Measurements from ENCODE around the gene CA10.

Gene CA10

DNA sequence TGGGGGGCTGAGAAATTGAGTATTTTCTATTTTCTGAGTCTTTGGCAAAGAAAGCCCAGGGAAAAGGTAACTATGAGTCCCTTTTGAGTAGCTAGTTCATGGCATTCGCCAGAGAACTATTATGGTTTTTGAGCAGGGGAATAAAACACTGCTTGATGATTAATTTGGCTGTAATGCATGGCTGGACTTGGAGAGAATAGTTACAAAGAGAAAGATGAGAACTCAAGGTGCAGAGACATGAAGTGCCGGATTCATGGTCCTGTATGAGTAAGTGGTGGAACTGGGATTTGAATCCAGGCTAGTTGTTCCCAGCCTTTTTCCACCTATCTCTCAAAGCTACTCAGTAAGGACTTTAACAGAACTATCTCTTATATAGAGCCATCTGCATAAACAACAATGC lies 266.6 kb downstream of the CA10 start:
- TF ChIP-seq, protein P1, sequence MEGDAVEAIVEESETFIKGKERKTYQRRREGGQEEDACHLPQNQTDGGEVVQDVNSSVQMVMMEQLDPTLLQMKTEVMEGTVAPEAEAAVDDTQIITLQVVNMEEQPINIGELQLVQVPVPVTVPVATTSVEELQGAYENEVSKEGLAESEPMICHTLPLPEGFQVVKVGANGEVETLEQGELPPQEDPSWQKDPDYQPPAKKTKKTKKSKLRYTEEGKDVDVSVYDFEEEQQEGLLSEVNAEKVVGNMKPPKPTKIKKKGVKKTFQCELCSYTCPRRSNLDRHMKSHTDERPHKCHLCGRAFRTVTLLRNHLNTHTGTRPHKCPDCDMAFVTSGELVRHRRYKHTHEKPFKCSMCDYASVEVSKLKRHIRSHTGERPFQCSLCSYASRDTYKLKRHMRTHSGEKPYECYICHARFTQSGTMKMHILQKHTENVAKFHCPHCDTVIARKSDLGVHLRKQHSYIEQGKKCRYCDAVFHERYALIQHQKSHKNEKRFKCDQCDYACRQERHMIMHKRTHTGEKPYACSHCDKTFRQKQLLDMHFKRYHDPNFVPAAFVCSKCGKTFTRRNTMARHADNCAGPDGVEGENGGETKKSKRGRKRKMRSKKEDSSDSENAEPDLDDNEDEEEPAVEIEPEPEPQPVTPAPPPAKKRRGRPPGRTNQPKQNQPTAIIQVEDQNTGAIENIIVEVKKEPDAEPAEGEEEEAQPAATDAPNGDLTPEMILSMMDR (IDR thresholded peaks at IDR 0.05): no peak
- Histone ChIP-seq H3K4me3 (no peak overlapping the region), H3K27ac (no peak overlapping the region)
- no peak for DNase-seq (ENCODE audit: low spot score)

GRCh38 chr17:51890710-51891109 lies 267.8 kb downstream of the CA10 start:
- no peak for DNase-seq (ENCODE audit: low spot score)
- no peak overlapping the region for H3K4me3 ChIP-seq
- TF ChIP-seq, protein P1 (IDR thresholded peaks at IDR 0.05): no peak
- no peak overlapping the region for H3K27ac ChIP-seq

- TF ChIP-seq, protein P1 (IDR thresholded peaks at IDR 0.05): no peak
- DNase-seq (ENCODE audit: low spot score): no peak
- no peak overlapping the region for H3K27ac ChIP-seq
These were observed 269.7 kb downstream of the CA10 start for GRCh38 chr17:51888816-51889215.

GRCh38 chr17:51876986-51877385 lies 281.5 kb downstream of the CA10 start:
- TF ChIP-seq, protein P1 (IDR thresholded peaks at IDR 0.05): no peak
- Histone ChIP-seq H3K4me3 (no peak overlapping the region), H3K27ac (no peak overlapping the region)
- DNase-seq (ENCODE audit: low spot score): no peak

More at GRCh38 chr17:51888816-51889215, 269.7 kb downstream of the CA10 start:
- H3K4me3 ChIP-seq: no peak overlapping the region

DNA sequence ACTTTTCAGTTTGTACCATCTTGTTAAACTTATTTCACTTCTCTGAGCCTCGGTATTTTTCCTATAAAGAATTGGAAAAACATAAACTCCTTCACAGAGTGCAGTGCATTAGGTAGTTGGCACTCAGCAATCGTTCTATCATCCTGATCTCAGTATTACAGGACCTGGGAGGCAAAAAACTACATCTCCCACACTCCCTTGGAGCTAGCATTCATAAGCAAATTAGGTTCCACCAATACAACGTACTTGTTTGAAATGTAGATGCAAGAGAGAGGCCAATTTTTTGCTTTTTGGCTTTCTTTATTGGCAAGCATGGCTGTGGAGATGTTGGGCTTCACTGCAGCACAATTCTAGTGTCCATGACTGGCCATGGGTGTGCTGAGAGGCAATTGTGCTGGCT lies 285.2 kb downstream of the CA10 start:
- TF ChIP-seq, protein P1 (IDR thresholded peaks at IDR 0.05): no peak
- DNase-seq (ENCODE audit: low spot score): no peak
- Histone ChIP-seq H3K4me3 (no peak overlapping the region), H3K27ac (no peak overlapping the region)

DNA sequence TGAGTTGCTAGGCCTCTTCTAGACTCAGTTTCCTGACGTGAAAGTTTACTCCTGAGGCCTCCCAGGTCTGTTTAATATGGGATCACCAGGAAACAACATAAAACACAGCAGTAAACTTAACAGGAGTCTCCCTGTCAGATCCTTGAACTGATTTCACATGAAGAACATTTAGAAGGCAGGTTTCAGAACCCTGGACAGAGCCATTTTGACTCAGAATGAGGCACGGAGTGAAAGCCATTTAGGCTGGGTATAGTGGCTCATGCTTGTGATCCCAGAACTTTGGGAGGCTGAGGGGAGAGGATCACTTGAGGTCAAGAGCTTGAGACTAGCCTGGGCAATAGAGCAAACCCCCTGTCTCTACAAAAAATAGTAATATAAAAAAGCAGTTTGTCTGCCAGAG lies 289.1 kb downstream of the CA10 start:
- DNase-seq (ENCODE audit: low spot score): no peak
- TF ChIP-seq, protein P1 (IDR thresholded peaks at IDR 0.05): no peak

DNA sequence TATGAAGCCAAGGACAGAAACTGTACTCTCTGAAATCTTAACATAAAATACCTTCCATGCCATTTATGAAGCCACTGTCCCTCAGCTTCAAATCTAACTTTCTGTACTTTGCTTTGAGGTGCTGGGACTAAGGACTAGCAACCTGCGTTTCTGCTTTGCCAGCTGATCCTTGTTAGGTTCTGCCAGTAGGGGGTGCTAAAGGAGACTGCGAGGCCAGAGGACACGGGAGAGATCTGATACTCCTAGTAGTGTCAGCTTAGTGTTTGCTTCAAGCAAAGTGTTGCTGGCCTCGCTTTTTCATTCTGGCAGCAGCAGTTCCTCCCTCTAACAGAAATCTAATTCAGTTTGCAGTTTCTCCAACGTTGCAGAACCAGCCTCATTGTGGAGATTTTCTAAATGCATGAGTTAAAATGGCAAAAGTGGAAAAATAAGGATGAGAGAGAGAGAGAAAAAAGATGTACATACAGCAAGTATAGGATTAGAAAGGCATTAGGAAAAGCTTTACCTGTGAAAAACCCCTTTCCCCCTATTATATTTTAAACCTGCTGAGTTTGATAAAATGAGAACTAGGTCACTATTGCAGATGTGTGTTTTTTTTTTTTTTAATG lies 297.5 kb downstream of the CA10 start:
- no peak overlapping the region for H3K27ac ChIP-seq
- TF ChIP-seq, protein P1 (IDR thresholded peaks at IDR 0.05): no peak
- DNase-seq (ENCODE audit: low spot score): no peak

More for the DNA sequence above, 289.1 kb downstream of the CA10 start:
- no peak overlapping the region for H3K4me3 ChIP-seq
- H3K27ac ChIP-seq: no peak overlapping the region

More for the DNA sequence above, 297.5 kb downstream of the CA10 start:
- no peak overlapping the region for H3K4me3 ChIP-seq

Measured in coronary artery (tissue), 2 donors.